GM12878 (cell line): ENCODE data around the gene LCOR. TPM values are rescaled to one million over a fixed set of nuclear protein-coding genes. Genes with fewer than 3 reads are reported as not detected.

Experiments
- ATAC-seq: fragments of 200-7000 bp; cut with Tn5 transposase; 3 replicates; pipeline ENCODE4 v1.9.1; 2020; ENCODE audit warnings: mild to moderate bottlenecking, moderate library complexity
- Bru-seq: library from RNA; stranded (reverse); fragments of 400-500 nt; gene quantifications from one replicate; lab custom pipeline; 2021; lab: Mats Ljungman, UMichigan
- BruChase-seq, 2 experiments: library from RNA; stranded (reverse); fragments of 400-500 nt; gene quantifications; one replicate each; lab custom pipeline; 2021; lab: Mats Ljungman, UMichigan
- BruUV-seq: library from RNA; stranded (reverse); fragments of 400-500 nt; replicated peaks from 2 replicates; lab custom pipeline; 2021; lab: Mats Ljungman, UMichigan
- CTCF ChIA-PET: fragments of 300-600 bp; sonication (Branson Sonifier 250); formaldehyde crosslinking; extraction: SDS; loops from one replicate; lab custom pipeline; 2021; ENCODE audit warnings: inconsistent platforms; lab: Yijun Ruan, JAX
- POLR2A ChIA-PET: fragments of 350-600 bp; formaldehyde crosslinking; extraction: SDS; loops from one replicate; lab custom pipeline; 2021; ENCODE audit warnings: inconsistent platforms; lab: Charles Lee
- RAD21 ChIA-PET: fragments of 300-600 bp; sonication (Branson Sonifier 250); formaldehyde crosslinking; loops from one replicate; lab custom pipeline; 2023; ENCODE audit warnings: antibody characterized with exemption; ENCODE audit not compliant: unreplicated experiment; lab: Charles Lee
- SMC1A ChIA-PET: fragments of 300-600 bp; sonication (Branson Sonifier 250); formaldehyde crosslinking; loops from one replicate; lab custom pipeline; 2023; ENCODE audit not compliant: unreplicated experiment, uncharacterized antibody; lab: Charles Lee
- DNase-seq: peaks from one replicate; pipeline ENCODE4 v3.0.0-alpha.2; 2011; ENCODE audit warnings: low read depth, low spot score
- FAIRE-seq: peaks from 3 replicates; lab custom pipeline; 2011; peaks lifted over from hg19 to GRCh38; lab: Jason Lieb, UNC
- H2AFZ ChIP-seq: 2 replicates; pipeline ENCODE4 v1.6.0; 2011; ENCODE audit warnings: low read depth, low read length, control low read depth; ENCODE audit not compliant: control insufficient read depth
- H3K27ac ChIP-seq: 2 replicates; pipeline ENCODE4 v1.5.1; 2011; ENCODE audit warnings: control low read depth; ENCODE audit not compliant: control insufficient read depth, insufficient read depth
- H3K27me3 ChIP-seq, 2 experiments: replicated peaks in 1 of 2; 2 replicates each; pipeline versions ENCODE4 v1.6.0 to v1.6.1; 2011; ENCODE audit warnings: low read length in 1 of 2; ENCODE audit not compliant: control insufficient read depth in 2 of 2, insufficient read depth in 2 of 2
- H3K36me3 ChIP-seq, 2 experiments: 2 replicates each; pipeline ENCODE4 v1.5.1; 2011; ENCODE audit warnings: low read length in 1 of 2; ENCODE audit not compliant: control insufficient read depth in 2 of 2, insufficient read depth in 2 of 2
- H3K4me1 ChIP-seq: 2 replicates; pipeline ENCODE4 v1.6.1; 2011; ENCODE audit warnings: mild to moderate bottlenecking, low read length, moderate library complexity, mixed read lengths; ENCODE audit not compliant: control insufficient read depth, insufficient read depth
- H3K4me2 ChIP-seq: 2 replicates; pipeline ENCODE4 v1.6.0; 2011; ENCODE audit warnings: control low read depth; ENCODE audit not compliant: control insufficient read depth, insufficient read depth
- H3K4me3 ChIP-seq: fragments of 200-600 bp; sonication (generic); 2 replicates; pipeline ENCODE4 v1.5.1; 2016
- H3K79me2 ChIP-seq: 2 replicates; pipeline ENCODE4 v1.6.0; 2011; ENCODE audit warnings: low read length; ENCODE audit not compliant: control insufficient read depth, insufficient read depth
- H3K9ac ChIP-seq: 2 replicates; pipeline ENCODE4 v1.8.0; 2011; ENCODE audit warnings: low read length, control low read depth, mixed read lengths; ENCODE audit not compliant: control insufficient read depth, insufficient read depth
- H3K9me3 ChIP-seq: replicated peaks from 3 replicates; pipeline ENCODE4 v1.5.1; 2011; ENCODE audit warnings: mild to moderate bottlenecking, low read length; ENCODE audit not compliant: control insufficient read depth, insufficient read depth
- H4K20me1 ChIP-seq: 2 replicates; pipeline ENCODE4 v1.6.0; 2011; ENCODE audit not compliant: control insufficient read depth, insufficient read depth
- BACH1 ChIP-seq: fragments of 450-650 bp; IDR thresholded peaks from 2 replicates; pipeline ENCODE4 v1.6.1; 2017; ENCODE audit warnings: mild to moderate bottlenecking, borderline replicate concordance
- CHD1 ChIP-seq: IDR thresholded peaks from 2 replicates; pipeline ENCODE4 v1.6.1; 2012; ENCODE audit warnings: low read depth, low read length, improper control_type of control experiment
- CHD4 ChIP-seq: fragments of 200-600 bp; sonication (generic); IDR thresholded peaks from 2 replicates; pipeline ENCODE4 v1.6.1; 2016; ENCODE audit warnings: mild to moderate bottlenecking
- E2F4 ChIP-seq: IDR thresholded peaks from 2 replicates; pipeline ENCODE4 v1.6.1; 2012; ENCODE audit warnings: low read depth, low read length, improper control_type of control experiment
- FOXK2 ChIP-seq: fragments of 450-650 bp; IDR thresholded peaks from 2 replicates; pipeline ENCODE4 v1.6.1; 2017; ENCODE audit warnings: mild to moderate bottlenecking, moderate library complexity
- RUNX3 ChIP-seq: IDR thresholded peaks from 2 replicates; pipeline ENCODE4 v1.6.1; 2012; ENCODE audit warnings: low read length, inconsistent platforms
- WGBS: methylation state at CpG from one replicate; pipeline ENCODE4 v1.1.6; 2016; ENCODE audit warnings: low lambda C conversion rate; ENCODE audit not compliant: insufficient replicate concordance, insufficient coverage; ENCODE audit errors: missing lambda C conversion rate; 5-methylcytosine and 5-hydroxymethylcytosine counted together
- in situ Hi-C: fragments of 300-500 bp; cut with MboI; formaldehyde crosslinking; loops from 9 replicates; pipeline ENCODE4 v1.14.3; 2018; ENCODE audit warnings: mixed read lengths
- intact Hi-C: fragments of 100-400 bp; cut with micrococcal nuclease; formaldehyde crosslinking; loops from one replicate; pipeline ENCODE4 v1.14.2; 2022; ENCODE audit not compliant: unreplicated experiment
- long read RNA-seq, 2 experiments: library from polyadenylated mRNA; unstranded; transcript quantifications; one replicate each; pipeline ENCODE4 v2.0.0, GENCODE V29; 2019 to 2020
- polyA minus RNA-seq, 3 experiments: library from RNA; depleted of rRNA, polyadenylated mRNA; stranded (reverse); fragments of >200 nt; gene quantifications; 2 replicates each; pipeline ENCODE4 v1.2.3, GENCODE V29; 2011
- polyA plus RNA-seq, 11 experiments: library from polyadenylated mRNA; depleted of rRNA in 4 of 11; unstranded in 6 of 11; stranded (reverse) in 5 of 11; fragments of >200 nt; fragmentation: Nextera tagmentation in 4 of 11; fragmentation: Illumina TruSeq in 1 of 11; extraction: Ambion mirVana in 4 of 11; extraction: Trizol in 1 of 11; gene quantifications; 1 replicate in 1 of 11; 2 replicates in 10 of 11; pipeline versions ENCODE4 v1.2.1 to v1.2.3, GENCODE V29; 2011 to 2016; ENCODE audit warnings: inconsistent platforms in 2 of 11, missing spikeins in 2 of 11, low read depth in 1 of 11
- total RNA-seq, 4 experiments: library from RNA; depleted of rRNA in 3 of 4; stranded (reverse); fragments of >200 nt in 3 of 4; fragmentation: Illumina TruSeq in 1 of 4; extraction: Trizol in 1 of 4; gene quantifications; 2 replicates each; pipeline versions ENCODE4 v1.2.1 to v1.2.3, GENCODE V29; 2013 to 2021
- TF ChIP-seq, protein P1 (sequence below): fragments of 450-650 bp; formaldehyde crosslinking; IDR thresholded peaks from 2 replicates; pipeline ENCODE4 v1.4.0; 2020; ENCODE audit warnings: mild to moderate bottlenecking, moderate library complexity
- TF ChIP-seq, protein P2 (sequence below): fragments of 150-350 bp; IDR thresholded peaks from 2 replicates; pipeline ENCODE4 v1.6.1; 2016; ENCODE audit warnings: low read depth, low read length

LCOR gene
- total RNA-seq (2013; cell fraction: nucleolus; rRNA removed), result 164 and 167 TPM in 2 replicates
- 11.2 and 16.2 TPM in 2 replicates for total RNA-seq (2014; rRNA removed)
- 17.8 and 19.2 TPM in 2 replicates for total RNA-seq (2014; rRNA removed; fragmentation: Illumina TruSeq; extraction: Trizol)
- 18.9 and 22.0 TPM in 2 replicates for total RNA-seq (2021)
- polyA plus RNA-seq (2011; ENCODE audit: low read depth), result 18.1 TPM
- 18.0 and 24.9 TPM in 2 replicates for polyA plus RNA-seq (2011; rRNA removed)
- 6.8 and 12.2 TPM in 2 replicates for polyA plus RNA-seq (2011; cell fraction: cytosol; rRNA removed)
- 19.2 and 25.2 TPM in 2 replicates for polyA plus RNA-seq (2011; cell fraction: nucleus; rRNA removed)
- polyA plus RNA-seq (2012), result 8.0 TPM in 2 replicates
- 10.2 and 16.0 TPM in 2 replicates for polyA plus RNA-seq (2014; fragmentation: Illumina TruSeq; extraction: Trizol)
- 1 to 10 TPM; 1.6 to 6.1 TPM for polyA plus RNA-seq (2014; fragmentation: Nextera tagmentation; extraction: Ambion mirVana)
- polyA plus RNA-seq (2014; rRNA removed), result 5.2 and 6.6 TPM in 2 replicates
- polyA plus RNA-seq (2016; fragmentation: Nextera tagmentation; extraction: Ambion mirVana), result 10 to 100 TPM; 15.3 to 16.9 TPM
- 34.7 and 38.0 TPM in 2 replicates for polyA minus RNA-seq (2011; rRNA and poly(A)+ RNA removed)
- polyA minus RNA-seq (2011; cell fraction: cytosol; rRNA and poly(A)+ RNA removed), result 9.0 and 13.2 TPM in 2 replicates
- polyA minus RNA-seq (2011; cell fraction: nucleus; rRNA and poly(A)+ RNA removed), result 35.9 and 66.6 TPM in 2 replicates
- Bru-seq, nascent RNA, result percentile 90 among the genes with signal in this experiment
- BruChase-seq, experiment 1, labeled RNA remaining after a 6-hour chase, result percentile 89 among the genes with signal in this experiment
- percentile 92 among the genes with signal in this experiment for BruChase-seq, experiment 2, labeled RNA remaining after a 2-hour chase
- long read RNA-seq, experiment 1, full-length matches to known transcripts, result 2 of 8 reads
- long read RNA-seq, experiment 1, partial matches to known transcripts, result 0 of 8 reads
- long read RNA-seq, experiment 1, other reads (novel, unspliced or antisense), result 6 of 8 reads
- long read RNA-seq, experiment 2, full-length matches to known transcripts, result 5 of 34 reads
- long read RNA-seq, experiment 2, partial matches to known transcripts, result 9 of 34 reads
- long read RNA-seq, experiment 2, other reads (novel, unspliced or antisense), result 20 of 34 reads

GRCh38 chr10:96831867-96832720 lies at the start of gene LCOR:
Gene LCOR (plus strand): TSS chr10:96832298. CDS start chr10:96949058, 116,760 bp downstream.
- H3K27me3 ChIP-seq, result no peaks in the 10 kb centered on the region
- WGBS, result 2% methylated on average over 21 of the region's 112 CpGs
- no peak for FAIRE-seq
- H3K4me3 ChIP-seq, result peak within 1 kb of the TSS; percentile 100
- SMC1A ChIA-PET, result interaction anchor here (1.6 kb wide), 1 partner anchor 73 kb away, joined by 4 read pairs; no protein-coding TSS in a partner anchor
- H3K4me1 ChIP-seq, result peaks cover 12% of the 10 kb centered on the region
- H4K20me1 ChIP-seq, result no peaks in the 10 kb centered on the region; the same call in 1 of the 2 replicates
- DNase-seq, result no peak
- peak within 1 kb of the TSS; percentile 85 for H2AFZ ChIP-seq
- peaks cover 0 to under 1% of the 10 kb centered on the region in 2 experiments; a peak in 1 of 4 replicates for H3K36me3 ChIP-seq
- H3K4me2 ChIP-seq, result peak within 1 kb of the TSS; percentile 91
- BruUV-seq, result no TSS peak
- intact Hi-C loops (loop anchor here (2.0 to 10.0 kb wide), 6 partner anchors 80 to 437 kb away; partner anchors contain the start of gene TM9SF3), in situ Hi-C loops (no loop called here)
- POLR2A ChIA-PET, result interaction anchor here (0.6 to 1.1 kb wide), 6 partner anchors 118 to 181 kb away, joined by 3 read pairs; no protein-coding TSS in a partner anchor
- peak within 1 kb of the TSS; percentile 80 for H3K27ac ChIP-seq
- H3K9ac ChIP-seq, result peak within 1 kb of the TSS; percentile 82
- RAD21 ChIA-PET, result interaction anchor here (1.1 to 2.1 kb wide), 3 partner anchors 28 to 193 kb away, joined by 3 to 11 read pairs (median 6); no protein-coding TSS in a partner anchor
- ATAC-seq, result peak; percentile 64
- peaks cover 44% of the 10 kb centered on the region for H3K79me2 ChIP-seq
- CTCF ChIA-PET, result interaction anchor here (0.8 to 1.2 kb wide), 4 partner anchors 13 to 193 kb away, joined by 3 to 7 read pairs (median 4); no protein-coding TSS in a partner anchor
- H3K9me3 ChIP-seq, result no peaks in the 10 kb centered on the region
- TF ChIP-seq RUNX3, result 0 out of 2 replicates have a peak, but pooled peaks have one; percentile 0
- TF ChIP-seq, protein P1, sequence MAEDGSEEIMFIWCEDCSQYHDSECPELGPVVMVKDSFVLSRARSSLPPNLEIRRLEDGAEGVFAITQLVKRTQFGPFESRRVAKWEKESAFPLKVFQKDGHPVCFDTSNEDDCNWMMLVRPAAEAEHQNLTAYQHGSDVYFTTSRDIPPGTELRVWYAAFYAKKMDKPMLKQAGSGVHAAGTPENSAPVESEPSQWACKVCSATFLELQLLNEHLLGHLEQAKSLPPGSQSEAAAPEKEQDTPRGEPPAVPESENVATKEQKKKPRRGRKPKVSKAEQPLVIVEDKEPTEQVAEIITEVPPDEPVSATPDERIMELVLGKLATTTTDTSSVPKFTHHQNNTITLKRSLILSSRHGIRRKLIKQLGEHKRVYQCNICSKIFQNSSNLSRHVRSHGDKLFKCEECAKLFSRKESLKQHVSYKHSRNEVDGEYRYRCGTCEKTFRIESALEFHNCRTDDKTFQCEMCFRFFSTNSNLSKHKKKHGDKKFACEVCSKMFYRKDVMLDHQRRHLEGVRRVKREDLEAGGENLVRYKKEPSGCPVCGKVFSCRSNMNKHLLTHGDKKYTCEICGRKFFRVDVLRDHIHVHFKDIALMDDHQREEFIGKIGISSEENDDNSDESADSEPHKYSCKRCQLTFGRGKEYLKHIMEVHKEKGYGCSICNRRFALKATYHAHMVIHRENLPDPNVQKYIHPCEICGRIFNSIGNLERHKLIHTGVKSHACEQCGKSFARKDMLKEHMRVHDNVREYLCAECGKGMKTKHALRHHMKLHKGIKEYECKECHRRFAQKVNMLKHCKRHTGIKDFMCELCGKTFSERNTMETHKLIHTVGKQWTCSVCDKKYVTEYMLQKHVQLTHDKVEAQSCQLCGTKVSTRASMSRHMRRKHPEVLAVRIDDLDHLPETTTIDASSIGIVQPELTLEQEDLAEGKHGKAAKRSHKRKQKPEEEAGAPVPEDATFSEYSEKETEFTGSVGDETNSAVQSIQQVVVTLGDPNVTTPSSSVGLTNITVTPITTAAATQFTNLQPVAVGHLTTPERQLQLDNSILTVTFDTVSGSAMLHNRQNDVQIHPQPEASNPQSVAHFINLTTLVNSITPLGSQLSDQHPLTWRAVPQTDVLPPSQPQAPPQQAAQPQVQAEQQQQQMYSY (CRISPR knock-in tag), result no peak
- TF ChIP-seq BACH1, result no peak
- TF ChIP-seq FOXK2, result no peak
- TF ChIP-seq CHD1, result no peak
- TF ChIP-seq, protein P2, sequence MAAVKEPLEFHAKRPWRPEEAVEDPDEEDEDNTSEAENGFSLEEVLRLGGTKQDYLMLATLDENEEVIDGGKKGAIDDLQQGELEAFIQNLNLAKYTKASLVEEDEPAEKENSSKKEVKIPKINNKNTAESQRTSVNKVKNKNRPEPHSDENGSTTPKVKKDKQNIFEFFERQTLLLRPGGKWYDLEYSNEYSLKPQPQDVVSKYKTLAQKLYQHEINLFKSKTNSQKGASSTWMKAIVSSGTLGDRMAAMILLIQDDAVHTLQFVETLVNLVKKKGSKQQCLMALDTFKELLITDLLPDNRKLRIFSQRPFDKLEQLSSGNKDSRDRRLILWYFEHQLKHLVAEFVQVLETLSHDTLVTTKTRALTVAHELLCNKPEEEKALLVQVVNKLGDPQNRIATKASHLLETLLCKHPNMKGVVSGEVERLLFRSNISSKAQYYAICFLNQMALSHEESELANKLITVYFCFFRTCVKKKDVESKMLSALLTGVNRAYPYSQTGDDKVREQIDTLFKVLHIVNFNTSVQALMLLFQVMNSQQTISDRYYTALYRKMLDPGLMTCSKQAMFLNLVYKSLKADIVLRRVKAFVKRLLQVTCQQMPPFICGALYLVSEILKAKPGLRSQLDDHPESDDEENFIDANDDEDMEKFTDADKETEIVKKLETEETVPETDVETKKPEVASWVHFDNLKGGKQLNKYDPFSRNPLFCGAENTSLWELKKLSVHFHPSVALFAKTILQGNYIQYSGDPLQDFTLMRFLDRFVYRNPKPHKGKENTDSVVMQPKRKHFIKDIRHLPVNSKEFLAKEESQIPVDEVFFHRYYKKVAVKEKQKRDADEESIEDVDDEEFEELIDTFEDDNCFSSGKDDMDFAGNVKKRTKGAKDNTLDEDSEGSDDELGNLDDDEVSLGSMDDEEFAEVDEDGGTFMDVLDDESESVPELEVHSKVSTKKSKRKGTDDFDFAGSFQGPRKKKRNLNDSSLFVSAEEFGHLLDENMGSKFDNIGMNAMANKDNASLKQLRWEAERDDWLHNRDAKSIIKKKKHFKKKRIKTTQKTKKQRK, result no peak
- no peak for TF ChIP-seq E2F4
- no peak for TF ChIP-seq CHD4
